ENCODE results near the gene NUP43.
"Not testable (repeated sequence)": the region's sequence is repeated elsewhere in the genome, so short reads cannot be mapped to it uniquely, and the experiment has no call there.

Gene NUP43

GRCh38 chr6:149746147-149746946, at the start of gene NUP43:
Gene NUP43 (minus strand): TSS chr6:149746529. CDS start chr6:149746495, 34 bp downstream.
- peak; percentile 91 to 97 for DNase-seq

- no peak for DNase-seq
Measured at GRCh38 chr6:149783551-149783950, 37.2 kb upstream of the NUP43 start.

- no peak for DNase-seq
Measured at GRCh38 chr6:149782337-149782736, 36.0 kb upstream of the NUP43 start.

GRCh38 chr6:149781715-149782114, 35.4 kb upstream of the NUP43 start:
- no peak for DNase-seq

- no peak for DNase-seq
Measured at GRCh38 chr6:149779644-149779963, 33.3 kb upstream of the NUP43 start.

- no peak for DNase-seq
Measured at GRCh38 chr6:149777624-149778023, 31.3 kb upstream of the NUP43 start.

GRCh38 chr6:149771925-149772324, 25.6 kb upstream of the NUP43 start:
- no peak for DNase-seq

- DNase-seq, result no peak
Measured at GRCh38 chr6:149771185-149771584, 24.9 kb upstream of the NUP43 start.

- DNase-seq, result no peak
Measured at GRCh38 chr6:149769676-149770075, 23.3 kb upstream of the NUP43 start.

GRCh38 chr6:149766156-149766769, 19.9 kb upstream of the NUP43 start:
- DNase-seq, result peak; percentile 45 to 51

GRCh38 chr6:149763866-149764265, 17.5 kb upstream of the NUP43 start:
- DNase-seq, result no peak

- peak; percentile 22 to 42 for DNase-seq
Measured at GRCh38 chr6:149761438-149761837, 15.1 kb upstream of the NUP43 start.

GRCh38 chr6:149756261-149756636, 9.9 kb upstream of the NUP43 start:
- no peak for DNase-seq

GRCh38 chr6:149755300-149756260, 9.3 kb upstream of the NUP43 start:
- peak in 1 of 2 donors; percentile 29 for DNase-seq

- peak; percentile 81 to 91 for DNase-seq
Measured at GRCh38 chr6:149754548-149754947, 8.2 kb upstream of the NUP43 start.

- not testable (repeated sequence) for DNase-seq
Measured at GRCh38 chr6:149753374-149753637, 7.0 kb upstream of the NUP43 start.

GRCh38 chr6:149752600-149753373, 6.5 kb upstream of the NUP43 start:
- DNase-seq, result peak; percentile 55 to 72

- not testable (repeated sequence) for DNase-seq
Measured at GRCh38 chr6:149751920-149752319, 5.6 kb upstream of the NUP43 start.

- DNase-seq, result no peak
Measured at GRCh38 chr6:149751239-149751638, 4.9 kb upstream of the NUP43 start.

GRCh38 chr6:149750136-149750609, 3.8 kb upstream of the NUP43 start:
- peak; percentile 42 for DNase-seq

GRCh38 chr6:149749594-149750135, 3.3 kb upstream of the NUP43 start, which contains the start of gene PCMT1:
Gene PCMT1 (plus strand): TSS chr6:149749741. CDS start chr6:149749902, 161 bp downstream.
- peak; percentile 94 to 96 for DNase-seq

GRCh38 chr6:149749082-149749593, 2.8 kb upstream of the NUP43 start:
- not testable (repeated sequence) for DNase-seq

Measured in inflammatory macrophage treated with lipopolysaccharide for 1 hour (primary cell).